Epithelial cell of proximal tubule (primary cell): ENCODE measurements around the gene UBXN1. TPM values are rescaled to one million over a fixed set of nuclear protein-coding genes. Genes with fewer than 3 reads are reported as not detected.
"Not testable (repeated sequence)": the region's sequence is repeated elsewhere in the genome, so short reads cannot be mapped to it uniquely, and the experiment has no call there.

ENCODE experiments used
- DNase-seq: peaks from one replicate; pipeline ENCODE4 v3.0.0-alpha.2; 2011; ENCODE audit warnings: low read depth
- H3K4me3 ChIP-seq: 2 replicates; pipeline ENCODE4 v1.5.1; 2011; ENCODE audit warnings: low read depth, mild to moderate bottlenecking, low read length
- total RNA-seq: library from RNA; depleted of rRNA; stranded (reverse); fragments of >200 nt; gene quantifications from 2 replicates; pipeline ENCODE4 v1.2.3, GENCODE V29; 2015
- TF ChIP-seq, protein P1 (sequence below): conservative IDR thresholded peaks from 2 replicates; pipeline ENCODE4 v1.5.1; 2012; ENCODE audit warnings: low read depth, mild to moderate bottlenecking, low read length

The UBXN1 gene
- total RNA-seq, 1 donor from 2014 or later, result 235 TPM

DNA sequence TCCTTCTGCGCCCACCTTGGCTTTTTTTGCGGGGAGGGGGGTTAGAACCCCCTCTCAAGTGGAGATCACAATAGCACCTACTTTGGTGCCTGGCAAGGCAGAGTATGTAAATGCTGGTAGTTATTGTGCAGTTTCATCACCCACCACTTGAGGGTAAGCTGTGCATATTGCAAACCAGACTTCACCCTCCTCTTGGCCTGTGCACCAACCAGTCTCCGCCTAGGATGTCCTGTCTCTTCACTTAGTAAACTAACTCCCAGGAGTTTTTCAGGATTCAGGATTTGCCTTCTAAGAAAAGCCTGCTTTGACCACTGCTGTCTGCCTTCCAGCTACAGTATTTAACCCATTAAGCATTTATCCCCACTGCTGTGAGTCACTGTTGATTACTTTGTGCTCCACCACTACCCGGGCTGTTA, 2.0 kb upstream of the UBXN1 start:
- DNase-seq, result peak; percentile 31
- TF ChIP-seq, protein P1, sequence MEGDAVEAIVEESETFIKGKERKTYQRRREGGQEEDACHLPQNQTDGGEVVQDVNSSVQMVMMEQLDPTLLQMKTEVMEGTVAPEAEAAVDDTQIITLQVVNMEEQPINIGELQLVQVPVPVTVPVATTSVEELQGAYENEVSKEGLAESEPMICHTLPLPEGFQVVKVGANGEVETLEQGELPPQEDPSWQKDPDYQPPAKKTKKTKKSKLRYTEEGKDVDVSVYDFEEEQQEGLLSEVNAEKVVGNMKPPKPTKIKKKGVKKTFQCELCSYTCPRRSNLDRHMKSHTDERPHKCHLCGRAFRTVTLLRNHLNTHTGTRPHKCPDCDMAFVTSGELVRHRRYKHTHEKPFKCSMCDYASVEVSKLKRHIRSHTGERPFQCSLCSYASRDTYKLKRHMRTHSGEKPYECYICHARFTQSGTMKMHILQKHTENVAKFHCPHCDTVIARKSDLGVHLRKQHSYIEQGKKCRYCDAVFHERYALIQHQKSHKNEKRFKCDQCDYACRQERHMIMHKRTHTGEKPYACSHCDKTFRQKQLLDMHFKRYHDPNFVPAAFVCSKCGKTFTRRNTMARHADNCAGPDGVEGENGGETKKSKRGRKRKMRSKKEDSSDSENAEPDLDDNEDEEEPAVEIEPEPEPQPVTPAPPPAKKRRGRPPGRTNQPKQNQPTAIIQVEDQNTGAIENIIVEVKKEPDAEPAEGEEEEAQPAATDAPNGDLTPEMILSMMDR, result peak; percentile 67
- no peak overlapping the region for H3K4me3 ChIP-seq

DNA sequence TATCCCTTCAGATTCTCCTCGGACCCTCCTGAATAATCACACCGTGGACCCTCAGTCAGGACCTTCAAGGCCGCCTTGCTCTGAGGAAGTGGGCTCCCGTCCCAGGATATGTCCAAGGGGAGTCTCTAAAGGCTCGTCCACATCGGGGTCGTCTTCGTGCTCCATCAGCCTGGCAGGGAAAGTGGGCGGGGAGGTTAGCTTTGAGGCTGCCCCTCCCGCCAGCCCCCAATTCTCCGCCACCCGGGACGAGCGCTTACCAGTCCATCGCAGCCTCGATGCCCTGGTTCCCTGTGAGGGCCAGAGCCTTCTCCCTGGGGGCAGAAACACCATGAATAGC, 472 bp downstream of the UBXN1 start:
- H3K4me3 ChIP-seq, result peak overlapping the region; percentile 99
- no peak for DNase-seq
- TF ChIP-seq, protein P1, result no peak

DNA sequence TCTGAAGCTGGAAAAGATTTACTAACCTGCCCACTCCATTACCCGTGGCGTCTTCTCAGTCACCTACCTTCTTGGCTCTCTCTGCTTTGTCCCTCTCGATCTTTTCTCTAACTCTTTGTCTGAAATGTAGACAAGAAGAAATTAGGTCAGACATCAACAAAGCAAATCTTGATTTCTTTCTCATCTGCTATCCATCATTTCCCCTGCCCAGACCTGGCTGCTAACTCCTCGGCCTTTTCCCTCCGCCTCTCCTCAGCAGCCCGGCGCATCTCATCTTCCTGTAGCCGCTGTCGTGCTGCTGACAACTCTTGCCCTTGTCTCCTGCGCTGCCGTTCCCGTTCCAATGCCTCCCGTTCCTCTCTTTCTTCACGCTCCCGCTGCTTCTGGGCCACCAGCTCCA, 1.2 kb downstream of the UBXN1 start:
- H3K4me3 ChIP-seq, result peak overlapping the region; percentile 99
- TF ChIP-seq, protein P1, result no peak
- DNase-seq, result no peak

DNA sequence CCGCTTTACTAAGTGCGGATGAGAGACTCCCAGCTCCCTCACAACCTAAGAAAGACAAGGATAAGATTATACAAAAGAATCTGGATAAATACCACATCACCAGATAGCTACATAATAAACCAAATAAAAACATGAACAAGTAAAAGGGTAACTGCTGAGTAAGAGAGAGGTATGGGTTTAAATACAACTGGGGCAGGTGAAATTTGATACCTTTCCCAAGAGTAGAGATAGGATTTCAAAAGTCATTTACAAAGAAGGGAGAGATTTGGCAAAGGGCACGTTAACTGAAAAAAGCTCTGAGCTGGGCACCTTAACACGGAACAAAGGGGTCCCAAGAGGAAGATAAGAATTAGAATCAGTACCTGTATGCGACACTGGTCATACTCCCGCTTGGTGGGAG, 1.7 kb downstream of the UBXN1 start:
- TF ChIP-seq, protein P1, result no peak
- DNase-seq, result no peak
- no peak overlapping the region for H3K4me3 ChIP-seq

DNA sequence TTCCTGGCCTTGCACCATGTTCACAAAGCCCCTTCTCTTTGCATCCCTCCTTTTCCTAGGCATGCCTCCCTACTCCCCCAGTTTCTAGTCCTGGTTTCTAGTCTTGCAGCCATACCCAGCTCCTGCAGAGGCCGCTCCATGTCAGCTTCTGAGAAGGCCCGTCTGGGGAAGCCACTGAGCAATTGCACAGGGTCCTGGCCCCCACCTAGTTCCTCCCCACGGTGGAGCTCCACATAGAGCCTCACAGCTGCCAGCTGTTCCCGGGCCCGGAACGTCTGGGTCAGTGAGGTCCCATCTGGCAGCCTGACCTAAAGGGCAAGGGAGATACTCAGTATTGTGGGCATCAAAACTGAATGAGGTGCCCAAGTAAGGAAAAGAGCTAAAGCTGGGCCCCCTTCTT, 2.2 kb downstream of the UBXN1 start:
- DNase-seq, result no peak
- TF ChIP-seq, protein P1, result peak; percentile 21
- H3K4me3 ChIP-seq, result no peak overlapping the region

DNA sequence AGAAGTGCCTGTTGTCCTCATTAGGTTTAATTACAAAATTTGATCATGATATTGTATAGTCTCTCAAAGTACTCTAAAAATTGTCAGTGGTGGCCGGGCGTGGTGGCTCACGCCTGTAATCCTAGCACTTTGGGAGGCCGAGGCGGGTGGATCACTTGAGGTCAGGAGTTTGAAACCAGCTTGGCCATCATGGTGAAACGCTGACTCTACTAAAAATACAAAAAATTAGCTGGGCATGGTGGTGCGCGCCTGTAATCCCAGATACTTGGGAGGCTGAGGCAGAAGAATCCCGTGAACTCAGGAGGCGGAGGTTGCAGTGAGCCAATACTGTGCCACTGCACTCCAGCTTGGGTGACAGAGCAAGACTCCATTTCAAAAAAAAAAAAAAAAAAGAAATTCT, 3.5 kb downstream of the UBXN1 start:
- H3K4me3 ChIP-seq, DNase-seq: not testable (repeated sequence)

DNA sequence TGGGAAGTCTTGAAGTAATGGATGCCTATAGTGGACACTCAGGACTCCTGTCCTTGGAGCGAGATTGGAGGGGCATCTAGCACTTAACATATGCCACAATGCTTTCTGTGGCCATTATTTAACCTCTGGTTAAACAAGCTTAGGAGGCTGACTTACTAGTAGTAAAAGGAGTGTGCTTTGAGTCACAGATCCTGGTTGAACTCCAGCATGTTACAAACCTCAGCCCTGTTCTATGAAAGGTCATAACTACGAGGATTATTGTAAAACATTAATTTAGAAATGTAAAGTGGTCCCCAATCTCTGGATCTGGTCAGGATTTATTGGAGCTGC, 5.7 kb downstream of the UBXN1 start:
- no peak for DNase-seq
- H3K4me3 ChIP-seq, result no peak overlapping the region
- TF ChIP-seq, protein P1, result no peak
